Measurements from ENCODE around the gene SH2D2A. TPM values are rescaled to one million over a fixed set of nuclear protein-coding genes. Genes with fewer than 3 reads are reported as not detected.

SH2D2A gene
- total RNA-seq, result 1.2 TPM in 1 of 2 replicates, not detected in the other

DNA sequence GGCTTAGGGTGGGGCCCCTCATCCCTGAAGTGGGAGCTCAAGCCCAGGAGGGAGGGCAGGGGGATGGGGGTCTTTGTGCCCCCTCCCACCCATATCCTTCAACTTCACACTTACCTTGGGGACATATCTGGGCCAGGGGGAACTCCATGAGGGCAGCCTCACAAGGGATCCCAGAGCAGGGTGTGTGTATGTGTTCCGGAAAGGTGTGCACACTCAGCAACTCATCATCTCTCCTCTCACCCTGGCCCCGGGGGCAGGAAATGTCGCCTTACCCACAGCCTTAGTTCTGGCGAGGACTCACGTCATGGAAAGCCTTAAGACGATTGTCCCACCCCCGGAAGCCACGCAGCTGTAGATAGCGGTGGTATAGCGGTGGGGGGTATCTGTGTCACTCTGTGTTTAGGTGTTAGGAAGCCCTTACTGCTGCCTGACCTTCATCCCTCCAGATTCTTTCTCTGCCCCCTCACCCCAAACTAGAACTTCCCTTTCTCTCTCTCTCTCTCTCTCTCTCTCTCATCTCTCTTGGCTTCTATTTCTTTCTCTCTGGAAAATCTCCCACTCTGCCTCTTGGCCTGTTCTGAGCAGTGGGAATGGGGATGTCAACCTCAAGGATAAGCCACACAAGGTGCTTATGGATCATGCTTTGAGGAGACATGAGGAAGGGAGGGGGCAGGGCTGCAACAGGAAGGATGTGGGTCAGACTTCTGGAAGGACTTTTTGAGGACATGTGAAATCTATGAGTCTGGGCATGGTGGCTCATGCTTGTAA is at the start of gene SH2D2A:
SH2D2A (minus strand) TSS at position 288 of the 768 bp plus-strand sequence; CDS start at position 148, 140 bp downstream.

DNA sequence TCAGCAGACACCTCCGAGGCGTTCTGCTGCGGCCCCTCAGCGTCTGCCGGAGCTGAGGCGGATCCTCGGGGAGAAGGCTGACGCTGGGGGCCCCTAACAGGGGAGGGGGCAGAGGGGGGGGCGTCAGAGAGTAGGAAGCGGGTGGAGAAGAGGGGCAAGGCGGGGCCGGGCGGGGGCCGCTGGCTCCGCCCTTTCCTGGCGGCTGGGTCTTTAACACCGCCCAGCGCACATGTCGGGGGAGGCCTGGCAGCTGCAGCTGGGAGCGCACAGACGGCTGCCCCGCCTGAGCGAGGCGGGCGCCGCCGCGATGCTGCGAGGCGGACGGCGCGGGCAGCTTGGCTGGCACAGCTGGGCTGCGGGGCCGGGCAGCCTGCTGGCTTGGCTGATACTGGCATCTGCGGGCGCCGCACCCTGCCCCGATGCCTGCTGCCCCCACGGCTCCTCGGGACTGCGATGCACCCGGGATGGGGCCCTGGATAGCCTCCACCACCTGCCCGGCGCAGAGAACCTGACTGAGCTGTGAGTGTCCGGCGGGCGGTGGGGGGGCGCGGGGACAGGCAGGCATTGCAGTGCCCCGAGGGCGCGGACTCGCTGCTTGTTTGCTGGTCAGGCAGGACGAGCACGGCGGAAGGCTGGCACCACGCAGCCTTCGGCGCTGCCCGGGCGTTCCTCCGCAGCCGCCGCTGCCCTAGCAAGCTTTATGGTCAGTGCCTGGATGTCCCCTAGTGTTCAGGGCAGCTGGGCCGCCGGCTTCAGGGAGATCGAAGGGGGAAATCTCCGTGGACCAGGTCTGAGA is 44.2 kb upstream of the SH2D2A start, which contains the start of gene NTRK1:
NTRK1 (plus strand) TSS at position 238 of the 796 bp plus-strand sequence; CDS start at position 308, 70 bp downstream.

DNA sequence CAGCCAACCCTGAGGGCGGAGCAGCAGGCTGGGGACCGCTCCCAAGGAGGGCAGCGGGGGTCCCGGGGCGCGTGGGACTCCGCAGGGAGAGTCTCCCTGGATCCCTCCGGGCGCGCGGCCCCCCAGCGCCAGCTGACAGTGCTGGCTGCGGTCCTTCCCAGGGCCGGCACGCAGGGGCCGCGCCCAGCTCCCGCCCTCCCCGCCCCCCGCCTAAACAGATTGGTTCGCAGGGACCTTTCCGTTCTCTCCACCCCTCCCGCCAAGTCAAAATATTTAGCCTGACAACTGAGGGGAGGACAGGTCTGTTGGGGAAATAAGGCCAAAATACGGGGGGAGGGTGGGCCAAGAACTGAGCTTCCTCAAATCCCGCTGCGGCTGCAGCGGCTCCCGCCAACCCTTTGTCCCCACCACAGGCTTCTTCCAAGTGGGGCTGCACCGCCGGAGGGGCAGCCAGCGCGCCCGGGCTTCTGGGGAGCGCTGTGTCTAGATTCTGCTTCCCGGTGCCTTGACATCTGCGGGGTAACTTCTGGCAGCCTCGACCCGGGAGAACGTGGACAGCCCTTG is 42.4 kb upstream of the SH2D2A start, which contains the start of gene INSRR:
INSRR (minus strand) TSS at position 159 of the 564 bp plus-strand sequence. CDS start 496 bp downstream, outside the sequence.

DNA sequence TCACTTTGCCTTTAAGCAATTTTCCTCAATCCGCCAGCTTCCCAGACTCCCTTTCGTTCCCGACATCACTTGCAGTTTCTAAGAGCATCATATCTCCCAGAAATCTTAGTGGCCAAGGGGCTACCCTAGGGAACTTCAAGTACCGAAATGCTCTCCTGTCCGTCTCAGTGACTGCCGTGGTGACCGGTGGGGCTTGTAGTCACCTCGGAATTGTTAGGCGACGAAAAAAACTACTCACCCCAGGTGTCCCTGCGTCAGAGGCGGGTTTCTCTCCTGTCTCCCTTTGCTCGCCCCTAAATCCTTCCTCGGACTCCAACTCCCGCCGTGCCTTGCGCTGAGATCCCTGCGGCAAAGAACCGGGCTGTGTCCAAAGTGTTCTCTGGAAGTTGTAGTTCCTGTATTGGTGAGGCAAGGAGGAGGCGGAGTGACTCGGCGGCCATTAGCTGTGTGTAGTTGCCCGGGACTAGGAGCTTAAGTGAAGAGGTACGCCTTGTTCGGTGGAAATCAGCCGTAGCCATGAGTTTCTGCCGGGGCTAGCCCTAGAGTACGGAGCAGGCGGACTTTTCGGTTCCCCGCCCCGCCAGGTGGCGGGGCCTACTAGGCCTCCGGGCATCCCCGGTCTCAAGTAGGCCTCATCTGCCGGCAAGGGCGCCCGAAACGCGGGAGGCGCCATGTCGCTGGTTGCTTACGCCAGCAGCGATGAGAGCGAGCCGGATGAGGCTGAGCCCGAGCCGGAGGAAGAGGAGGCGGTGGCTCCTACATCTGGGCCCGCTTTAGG is 49.4 kb downstream of the SH2D2A start, which contains the start of gene PRCC:
PRCC (plus strand) TSS at position 435 of the 778 bp plus-strand sequence; CDS start at position 672, 237 bp downstream.

Other genes with a start within 250 kb of the SH2D2A start
- gene IQGAP3, start 244.3 kb downstream of the SH2D2A start, total RNA-seq, result 4.3 and 18.7 TPM in 2 replicates
- not detected in 2 replicates for gene TTC24, start 237.1 kb downstream of the SH2D2A start, total RNA-seq
- gene NAXE, start 225.1 kb downstream of the SH2D2A start, total RNA-seq, result 35.7 and 82.3 TPM in 2 replicates
- 5.9 and 18.8 TPM in 2 replicates for gene GPATCH4, start 215.4 kb downstream of the SH2D2A start, total RNA-seq
- gene HAPLN2, start 197.4 kb downstream of the SH2D2A start, total RNA-seq, result not detected in 2 replicates
- gene BCAN, start 174.7 kb downstream of the SH2D2A start, total RNA-seq, result under 0.01 TPM in 1 of 2 replicates, not detected in the other
- gene NES, start 139.4 kb downstream of the SH2D2A start, total RNA-seq, result 0.65 and 2.7 TPM in 2 replicates
- 129 and 609 TPM in 2 replicates for gene CRABP2, start 111.3 kb downstream of the SH2D2A start, total RNA-seq
- gene METTL25B, start 88.4 kb downstream of the SH2D2A start, total RNA-seq, result 14.5 and 20.4 TPM in 2 replicates
- 31.1 and 34.2 TPM in 2 replicates for gene ISG20L2, start 88.1 kb downstream of the SH2D2A start, total RNA-seq
- gene MRPL24, start 75.8 kb downstream of the SH2D2A start, total RNA-seq, result 11.8 and 26.8 TPM in 2 replicates
- gene HDGF, start 65.2 kb downstream of the SH2D2A start, total RNA-seq, result 148 and 194 TPM in 2 replicates
- 21.2 and 34.5 TPM in 2 replicates for gene PRCC, start 49.3 kb downstream of the SH2D2A start, total RNA-seq
- under 0.01 TPM in 1 of 2 replicates, not detected in the other for gene INSRR, start 42.3 kb upstream of the SH2D2A start, total RNA-seq
- under 0.01 TPM in 1 of 2 replicates, not detected in the other for gene NTRK1, start 44.0 kb upstream of the SH2D2A start, total RNA-seq
- gene PEAR1, start 76.9 kb upstream of the SH2D2A start, total RNA-seq, result 1.6 and 3.3 TPM in 2 replicates
- under 0.01 TPM in 1 of 2 replicates, not detected in the other for gene LRRC71, start 103.8 kb upstream of the SH2D2A start, total RNA-seq
- 36.1 TPM in 2 replicates for gene ARHGEF11, start 228.9 kb upstream of the SH2D2A start, total RNA-seq

Measured in placental epithelial cell (primary cell).